GM18505 (cell line): ENCODE measurements around the gene PFKFB1.

ENCODE experiments used
- ATAC-seq: cut with Tn5 transposase; IDR thresholded peaks from one replicate; pipeline ENCODE4 v1.9.1; 2021; ENCODE audit not compliant: unreplicated experiment
- POLR2A ChIP-seq: IDR thresholded peaks from 4 replicates; pipeline ENCODE4 v1.6.1; 2011; ENCODE audit warnings: borderline replicate concordance; ENCODE audit not compliant: insufficient read depth, insufficient read length; ENCODE audit errors: extremely low read depth

Gene PFKFB1

DNA sequence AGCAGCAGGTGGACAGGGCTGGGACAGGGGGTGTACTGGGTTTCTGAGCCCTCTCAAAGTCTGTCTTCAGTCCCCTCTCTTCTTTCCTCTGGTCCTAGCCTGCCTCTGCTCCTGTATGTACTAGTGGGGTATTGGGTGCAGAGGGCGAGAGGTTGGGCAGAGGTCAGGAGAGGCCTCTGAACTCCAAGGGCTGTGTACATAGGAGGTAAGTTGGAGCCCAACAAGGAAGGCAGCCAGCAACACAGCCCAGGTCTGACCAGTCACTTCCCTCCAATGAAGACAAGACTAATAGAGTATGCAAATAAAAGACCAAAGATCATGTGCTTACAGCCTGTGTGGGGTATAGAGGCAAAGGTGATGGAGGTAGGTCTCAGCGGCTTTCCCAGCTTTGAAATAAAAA is at the start of gene PFKFB1:
Gene PFKFB1 (minus strand): TSS at position 90 of the 400 bp plus-strand sequence. CDS start 181 bp downstream, outside the sequence.
- TF ChIP-seq POLR2A = no peak
- ATAC-seq = no peak

GRCh38 chrX:55041514-55041913 is 47.5 kb upstream of the PFKFB1 start:
- no peak for ATAC-seq
- TF ChIP-seq POLR2A = no peak

DNA sequence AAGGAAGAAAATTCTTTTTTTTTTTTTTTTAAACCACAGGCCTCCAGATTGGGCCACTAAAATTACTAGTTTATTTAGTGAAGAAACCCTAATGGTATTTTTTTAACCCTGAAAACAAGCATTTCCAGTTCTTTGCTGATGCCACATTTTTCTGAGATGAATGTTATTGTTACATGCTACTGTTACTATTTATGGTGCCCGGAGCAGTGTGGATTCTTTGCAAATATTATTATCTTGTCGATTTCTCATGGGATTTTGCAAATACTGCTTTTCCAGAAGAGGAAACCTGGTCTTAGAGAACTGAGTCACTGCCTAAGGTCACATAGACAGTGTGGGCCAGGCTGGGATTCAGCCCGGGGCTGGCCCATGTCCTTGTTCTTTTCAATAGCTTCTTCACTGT is 45.5 kb upstream of the PFKFB1 start:
- TF ChIP-seq POLR2A = no peak
- ATAC-seq = no peak

DNA sequence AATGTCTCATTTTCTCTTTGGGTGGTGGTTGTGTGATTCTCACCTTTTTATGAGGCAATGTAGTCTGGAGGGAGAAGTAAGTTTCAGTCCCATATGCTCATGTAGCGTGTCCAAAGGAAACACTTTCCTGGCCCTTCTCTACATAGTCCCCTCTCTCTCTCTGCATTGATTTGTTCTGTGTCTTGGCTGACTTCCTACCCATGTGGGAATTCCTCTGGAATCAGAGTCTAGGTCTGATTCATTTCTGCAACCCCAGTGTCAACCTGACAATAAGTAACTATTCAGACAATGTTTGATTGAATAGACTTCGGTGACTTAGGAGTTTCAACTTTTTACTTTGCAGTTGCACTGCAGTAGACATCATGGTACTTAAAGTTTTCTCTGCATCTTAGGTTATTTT is 39.4 kb upstream of the PFKFB1 start:
- no peak for TF ChIP-seq POLR2A
- no peak for ATAC-seq

DNA sequence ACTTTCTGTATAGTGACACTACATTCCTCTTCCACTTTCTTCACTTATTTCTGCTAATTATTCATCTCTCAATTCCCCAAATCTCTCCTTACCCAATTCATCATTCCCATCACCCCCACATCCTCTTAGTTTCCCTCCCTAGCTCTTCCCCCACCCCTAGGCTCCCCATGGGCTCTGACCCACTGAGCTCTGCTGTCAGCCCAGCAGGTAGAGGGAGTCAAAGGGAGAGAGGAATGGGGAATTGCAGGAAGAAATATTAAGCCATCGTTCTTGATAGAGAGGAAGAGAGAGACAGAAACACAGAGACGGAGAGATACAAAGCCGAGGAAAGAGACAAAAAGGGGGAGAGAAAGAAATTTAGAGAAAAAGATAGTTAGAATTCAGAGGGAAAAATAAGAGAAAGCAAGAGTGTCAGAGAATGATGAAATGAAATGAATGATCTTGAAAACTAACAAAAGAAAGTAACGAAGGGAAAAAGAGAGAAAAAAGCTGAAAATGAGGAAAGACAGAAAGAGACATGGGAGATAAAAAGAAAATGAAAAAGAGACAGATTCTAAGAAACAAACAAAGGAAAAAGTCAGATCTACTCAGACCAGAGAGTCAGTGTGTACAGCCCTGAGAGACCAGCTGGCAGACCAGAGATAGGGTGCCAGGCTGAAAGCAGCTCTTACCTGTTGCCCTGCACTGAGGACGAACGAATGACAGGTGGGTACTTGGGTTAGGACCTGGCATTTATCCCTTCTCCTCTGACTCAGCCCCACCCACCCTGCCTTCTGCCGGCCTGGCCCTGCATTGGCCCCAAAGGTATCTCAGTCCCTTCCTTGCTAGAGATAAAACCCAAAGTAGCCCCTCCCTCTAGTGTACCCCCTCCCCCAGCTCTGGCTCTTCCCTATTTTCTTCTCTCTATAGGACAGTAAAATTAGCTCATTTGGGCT is 36.5 kb upstream of the PFKFB1 start, which contains the start of gene ALAS2:
Gene ALAS2 (minus strand): TSS at position 707 of the 935 bp plus-strand sequence. CDS start 4,977 bp downstream, outside the sequence.
- no peak for TF ChIP-seq POLR2A
- ATAC-seq = no peak

- TF ChIP-seq POLR2A = no peak
- no peak for ATAC-seq
Measured at GRCh38 chrX:55029291-55029690, 35.3 kb upstream of the PFKFB1 start.

DNA sequence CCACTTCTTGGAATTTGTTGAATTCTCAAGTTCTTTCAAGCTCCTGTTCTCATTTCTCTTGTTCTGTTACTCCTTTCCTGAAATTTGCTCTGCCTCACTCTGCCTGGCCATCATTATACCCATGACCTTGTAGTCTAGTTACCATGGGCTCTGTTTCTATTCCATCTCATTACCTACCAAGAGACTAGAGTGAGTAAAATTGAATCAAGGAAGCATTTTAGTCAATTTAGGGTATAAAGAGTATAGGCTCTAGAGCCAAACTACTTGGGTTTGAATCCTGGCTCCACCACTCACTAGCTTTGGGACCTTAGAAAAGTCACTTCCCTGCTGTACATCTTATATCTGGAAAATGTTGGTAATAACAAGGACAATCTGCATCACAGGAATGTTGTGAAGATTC is 34.6 kb upstream of the PFKFB1 start:
- no peak for ATAC-seq
- no peak for TF ChIP-seq POLR2A

DNA sequence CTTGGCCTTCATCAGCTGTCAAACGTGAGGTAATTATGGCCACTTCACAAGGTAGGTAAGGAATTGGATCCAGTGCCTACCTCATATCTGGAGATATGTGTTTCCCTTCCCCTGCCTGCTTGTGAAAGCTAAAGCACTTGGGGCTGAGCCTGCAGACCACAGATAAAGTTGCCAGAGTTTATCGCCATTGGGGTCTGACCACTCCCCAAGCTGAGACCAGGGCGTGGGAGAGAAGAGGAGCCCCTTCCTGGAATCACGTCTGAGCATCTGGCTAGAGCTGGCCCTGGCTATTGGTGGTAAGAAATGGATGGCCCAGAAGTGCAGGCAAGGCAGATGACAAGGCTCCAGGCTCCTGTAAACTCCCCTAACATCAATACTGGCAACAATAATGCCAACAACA is 34.1 kb upstream of the PFKFB1 start:
- TF ChIP-seq POLR2A = no peak
- ATAC-seq = no peak

- ATAC-seq = no peak
- TF ChIP-seq POLR2A = no peak
Measured at GRCh38 chrX:55026840-55027239, 32.9 kb upstream of the PFKFB1 start.

DNA sequence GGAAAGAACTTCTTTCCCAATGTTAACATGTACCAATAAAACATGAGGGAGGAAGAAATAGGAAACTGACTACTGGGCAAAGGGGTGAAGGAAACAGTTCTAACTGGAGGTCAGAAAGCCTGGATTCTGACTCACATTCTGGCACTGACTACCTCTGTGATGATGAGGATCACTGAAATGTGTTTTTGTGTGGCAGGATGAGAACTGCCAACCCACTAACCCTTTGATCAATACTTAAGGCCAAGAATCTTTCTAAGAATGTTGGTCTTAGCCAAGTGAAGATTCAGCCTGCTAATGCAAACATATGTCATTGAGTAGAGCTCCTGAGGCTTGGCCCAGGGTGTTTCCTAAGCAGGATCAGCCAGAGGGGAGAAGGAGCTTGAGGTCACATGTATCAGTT is 32.2 kb upstream of the PFKFB1 start:
- no peak for TF ChIP-seq POLR2A
- ATAC-seq = no peak

- no peak for ATAC-seq
- TF ChIP-seq POLR2A = no peak
Measured at GRCh38 chrX:55014897-55015299, 20.9 kb upstream of the PFKFB1 start.

DNA sequence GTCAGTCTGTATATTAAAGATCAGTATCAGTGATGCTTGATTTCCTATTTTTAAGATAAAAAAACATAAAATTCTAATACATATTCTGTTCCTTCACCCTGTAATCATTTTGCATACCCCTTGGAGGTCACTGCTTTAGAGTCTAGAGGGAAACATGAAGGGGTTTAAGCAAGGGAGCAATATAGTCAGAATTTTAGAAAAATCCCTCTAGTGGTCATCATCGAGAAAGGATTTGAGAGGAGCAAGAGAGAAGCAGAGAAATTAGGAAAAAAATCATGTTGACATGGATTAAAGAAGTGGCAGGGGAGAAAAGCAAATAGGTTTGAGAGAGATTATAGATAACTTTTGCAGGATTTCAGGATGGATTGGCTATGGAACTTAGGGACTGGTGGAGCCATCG is 17.3 kb upstream of the PFKFB1 start:
- ATAC-seq = no peak

DNA sequence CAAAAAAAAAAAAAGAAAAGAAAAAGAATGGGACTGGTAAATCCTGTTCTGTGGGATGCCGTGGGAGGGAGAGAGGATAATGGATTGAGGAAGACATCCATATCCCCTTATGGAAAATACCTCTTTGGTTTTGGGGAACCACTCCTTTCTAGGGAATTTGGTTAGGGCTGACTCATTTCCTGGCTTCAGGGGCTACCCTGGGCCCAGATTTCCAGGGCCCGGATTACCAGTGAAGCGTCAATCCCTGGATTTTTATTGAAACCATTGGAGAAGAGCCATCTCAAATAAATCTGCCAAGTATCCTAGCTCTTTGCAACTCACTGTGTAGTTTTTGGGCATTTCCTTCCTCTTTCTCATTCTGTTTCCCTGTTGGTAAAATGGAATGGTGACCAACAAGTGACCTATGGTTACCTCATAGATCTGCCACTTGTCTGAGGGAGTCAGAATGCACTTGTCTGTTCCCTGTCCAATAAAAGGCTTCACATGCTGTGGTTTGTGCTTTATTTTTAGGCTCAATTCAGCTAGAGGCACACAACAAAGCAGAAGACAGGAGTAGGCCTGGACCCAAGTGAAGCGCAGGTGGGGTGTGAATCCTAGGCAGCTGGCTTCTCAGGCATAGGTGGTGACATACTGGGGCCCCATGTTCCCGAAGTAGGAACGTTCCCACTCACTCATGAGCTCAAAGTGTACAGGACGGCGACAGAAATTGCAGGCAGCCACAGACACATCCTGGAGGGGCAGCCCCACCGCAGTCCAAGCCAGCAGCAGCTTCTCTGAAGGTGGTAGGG is 14.8 kb upstream of the PFKFB1 start:
- ATAC-seq = no peak
- TF ChIP-seq POLR2A = no peak

More for the DNA sequence above, 17.3 kb upstream of the PFKFB1 start:
- TF ChIP-seq POLR2A = no peak
